Hematopoietic multipotent progenitor cell treated with erythropoietin and hydrocortisone succinate and interleukin-3 and kit ligand, for 6 days (in vitro differentiated cells): ENCODE measurements around the gene DCTN2.
A peak's percentile ranks its signal among the peaks of the same experiment; 100 is the strongest.

ENCODE experiments used
- DNase-seq: peaks from one replicate; pipeline ENCODE4 v3.0.0-alpha.2; 2015

DCTN2 gene

GRCh38 chr12:57549203-57549908, 2.4 kb upstream of the DCTN2 start:
- no peak for DNase-seq

DNA sequence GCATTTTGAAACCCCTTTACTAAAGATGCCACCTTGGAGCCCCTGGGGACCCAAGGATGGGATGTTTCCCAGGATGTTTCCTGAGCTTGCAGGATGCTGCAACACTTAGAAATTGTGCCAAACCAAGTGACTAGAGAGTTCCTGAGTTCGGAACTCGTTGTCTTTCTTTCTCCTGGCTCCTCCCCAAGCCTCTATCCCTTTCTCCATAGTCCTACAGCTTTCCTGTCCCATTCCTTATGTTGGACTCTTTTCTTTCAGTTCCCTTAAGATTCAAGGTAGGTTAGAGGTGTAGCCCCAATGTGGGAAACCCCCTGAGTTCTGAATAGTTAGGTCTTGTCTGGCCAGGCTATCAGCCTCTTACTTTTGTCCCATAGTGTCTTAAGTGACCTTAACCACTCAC, 1.5 kb upstream of the DCTN2 start:
- DNase-seq = no peak

- DNase-seq = no peak
Observed at GRCh38 chr12:57548013-57548315, 972 bp upstream of the DCTN2 start.

- no peak for DNase-seq
Observed at GRCh38 chr12:57547288-57548012, 458 bp upstream of the DCTN2 start.

DNA sequence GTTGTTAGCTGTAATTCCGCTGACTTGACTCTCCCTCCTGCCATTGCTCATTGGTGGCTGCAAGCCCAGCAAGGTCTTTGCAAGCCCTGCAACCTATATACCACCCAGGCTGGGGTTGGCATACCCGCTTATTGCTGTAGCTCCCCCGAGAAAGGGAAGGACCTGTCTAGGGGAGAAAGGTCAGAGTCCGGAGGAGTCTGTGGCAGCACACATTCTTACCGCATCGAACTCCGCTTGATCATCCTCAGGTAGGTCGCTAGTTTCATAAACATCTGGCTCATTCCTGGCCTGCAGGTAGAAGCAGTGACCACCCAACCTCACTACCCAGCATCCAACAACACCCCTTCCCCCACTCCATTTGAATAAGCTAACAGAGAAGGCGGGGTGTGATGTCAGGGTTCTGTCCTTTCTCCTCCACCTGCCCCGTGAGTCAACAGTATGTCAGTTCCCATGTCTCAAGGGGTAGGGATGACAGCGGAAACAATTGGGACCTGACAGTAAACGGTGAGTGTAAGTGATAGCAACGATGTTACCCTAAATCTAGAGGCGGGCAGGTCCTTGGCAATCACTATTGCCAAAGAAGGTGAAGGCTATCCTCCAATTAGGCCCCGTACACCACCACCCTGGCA, 1.1 kb downstream of the DCTN2 start:
- DNase-seq = no peak

GRCh38 chr12:57543581-57543980, 3.4 kb downstream of the DCTN2 start:
- DNase-seq = no peak

DNA sequence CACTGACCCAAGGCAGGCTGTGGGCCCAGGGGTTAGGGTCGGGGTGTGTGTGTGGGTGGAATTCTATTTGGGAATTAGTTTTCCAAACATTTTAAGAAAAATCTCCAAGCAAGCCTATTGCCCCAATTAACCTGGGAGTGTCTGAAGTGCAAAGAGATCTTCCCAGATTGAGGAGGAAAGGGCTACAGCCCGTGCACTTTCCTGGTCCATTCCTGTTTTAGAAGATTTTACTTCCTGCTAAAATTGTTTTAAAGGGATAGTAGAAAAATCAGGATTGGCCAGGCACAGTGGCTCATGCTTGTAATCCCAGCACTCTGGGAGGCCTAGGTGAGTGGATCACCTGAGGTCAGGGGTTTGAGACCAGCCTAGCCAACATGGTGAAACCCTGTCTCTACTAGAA, 5.3 kb downstream of the DCTN2 start:
- DNase-seq = no peak

DNA sequence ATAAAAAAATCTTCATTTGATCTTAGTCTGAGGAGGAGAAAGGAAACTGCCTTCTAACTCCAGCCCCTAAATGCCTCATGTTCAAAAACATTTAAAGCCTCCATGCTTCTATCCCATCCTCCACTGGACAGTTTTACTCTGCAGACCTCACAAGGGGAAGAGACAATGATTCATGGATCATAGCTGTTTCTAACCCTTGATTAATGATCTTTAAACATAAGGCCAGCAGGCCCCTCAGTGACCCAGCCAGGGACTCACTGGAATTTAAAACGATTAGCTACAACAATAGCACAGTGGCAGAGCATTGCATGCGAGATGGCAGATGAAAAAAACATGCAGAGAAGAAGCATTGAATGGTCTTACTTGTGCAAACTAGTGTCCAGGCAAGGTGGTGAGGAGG, 6.0 kb downstream of the DCTN2 start:
- DNase-seq = no peak

GRCh38 chr12:57539134-57539768, 7.7 kb downstream of the DCTN2 start:
- peak; percentile 93 for DNase-seq

- DNase-seq = no peak
Observed at GRCh38 chr12:57536597-57536942, 10.4 kb downstream of the DCTN2 start.

- DNase-seq = no peak
Observed at GRCh38 chr12:57535764-57536596, 11.0 kb downstream of the DCTN2 start.

- DNase-seq = no peak
Observed at GRCh38 chr12:57534991-57535543, 11.9 kb downstream of the DCTN2 start.

GRCh38 chr12:57534250-57534649, 12.7 kb downstream of the DCTN2 start:
- DNase-seq = no peak

DNA sequence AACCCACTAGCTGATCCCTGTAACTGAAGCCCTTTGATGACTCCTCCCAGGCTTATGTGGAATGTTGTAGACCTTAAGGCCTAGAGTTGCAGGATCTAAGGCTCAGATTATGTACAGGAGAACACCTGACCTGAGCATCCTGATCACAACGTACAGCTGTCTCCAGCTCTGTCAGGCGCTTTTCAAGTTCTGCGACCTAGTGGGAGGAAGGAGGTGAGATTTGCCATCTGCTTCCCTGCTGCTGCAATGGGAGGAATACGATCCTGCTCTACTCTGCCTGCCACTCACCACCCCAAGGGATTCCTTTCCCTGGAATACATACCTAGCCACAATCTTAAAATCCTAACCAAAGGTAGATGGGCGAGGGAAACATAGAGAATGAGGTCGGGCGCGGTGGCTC, 13.9 kb downstream of the DCTN2 start:
- DNase-seq = no peak

DNA sequence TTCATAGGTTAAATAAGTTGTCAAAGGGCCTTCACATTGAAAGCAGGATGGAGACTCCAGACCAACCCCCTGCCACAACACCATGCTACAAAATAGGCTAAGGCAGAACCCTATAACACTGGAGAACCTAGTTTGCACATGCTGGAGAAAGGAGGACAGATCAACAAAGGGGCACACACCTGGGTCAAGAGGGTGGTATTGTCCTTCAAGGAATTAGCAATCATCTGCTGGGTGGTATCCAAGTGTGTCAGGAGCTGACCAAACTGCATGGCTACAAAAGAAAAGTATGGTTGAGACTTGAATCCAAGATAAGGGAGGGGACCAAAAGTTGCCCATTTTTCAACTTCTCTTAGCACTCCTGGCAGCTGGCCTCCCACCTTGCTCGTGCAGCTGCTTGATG, 15.2 kb downstream of the DCTN2 start:
- no peak for DNase-seq

GRCh38 chr12:57530396-57531142, 16.4 kb downstream of the DCTN2 start:
- no peak for DNase-seq

- DNase-seq = no peak
Observed at GRCh38 chr12:57529831-57530230, 17.2 kb downstream of the DCTN2 start.

GRCh38 chr12:57528831-57529555, 18.0 kb downstream of the DCTN2 start:
- DNase-seq = no peak

GRCh38 chr12:57528176-57528575, 18.8 kb downstream of the DCTN2 start:
- DNase-seq = no peak

GRCh38 chr12:57527184-57527583, 19.8 kb downstream of the DCTN2 start:
- DNase-seq = no peak

- DNase-seq = no peak
Observed at GRCh38 chr12:57526477-57527126, 20.4 kb downstream of the DCTN2 start.
